Pons (tissue), 1 donor: ENCODE measurements around the gene JMJD8.
A peak's percentile ranks its signal among the peaks of the same experiment; 100 is the strongest.

Experiments used
- DNase-seq: peaks from one replicate; pipeline ENCODE4 v3.0.0-alpha.2; 2016; ENCODE audit warnings: low spot score

The JMJD8 gene

DNA sequence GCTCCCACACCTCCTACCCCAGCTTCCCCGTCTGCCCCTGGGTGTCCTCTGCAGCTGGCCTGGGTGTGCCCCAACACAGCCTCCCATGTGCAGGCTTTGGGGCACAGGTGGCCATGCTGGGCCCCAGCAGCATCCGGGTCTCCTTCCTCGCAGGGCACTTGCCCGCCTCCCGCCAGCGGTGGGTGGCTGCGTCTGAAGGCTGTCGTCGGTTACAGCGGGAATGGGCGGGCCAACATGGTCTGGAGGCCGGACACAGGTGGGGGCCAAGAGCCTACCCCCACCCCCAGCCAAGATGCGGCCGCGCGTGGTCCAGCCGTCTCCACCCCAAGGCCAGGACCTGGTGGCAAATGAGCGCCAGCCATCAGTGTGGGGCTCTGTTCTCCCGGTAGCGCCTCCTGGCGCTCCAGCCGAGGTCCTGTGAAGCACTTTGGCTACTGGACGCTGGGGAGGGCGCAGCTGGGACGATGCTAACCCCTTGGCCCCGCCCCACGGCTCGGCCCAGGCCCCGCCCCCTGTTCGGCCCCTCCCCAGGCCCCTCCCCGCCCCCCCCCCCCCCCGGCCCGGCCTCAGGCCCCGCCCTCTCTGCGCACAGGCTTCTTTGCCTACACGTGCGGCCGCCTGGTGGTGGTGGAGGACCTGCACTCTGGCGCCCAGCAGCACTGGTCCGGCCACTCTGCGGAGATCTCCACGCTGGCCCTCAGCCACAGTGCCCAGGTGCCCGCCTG, 23.5 kb downstream of the JMJD8 start:
- peak; percentile 84 for DNase-seq

DNA sequence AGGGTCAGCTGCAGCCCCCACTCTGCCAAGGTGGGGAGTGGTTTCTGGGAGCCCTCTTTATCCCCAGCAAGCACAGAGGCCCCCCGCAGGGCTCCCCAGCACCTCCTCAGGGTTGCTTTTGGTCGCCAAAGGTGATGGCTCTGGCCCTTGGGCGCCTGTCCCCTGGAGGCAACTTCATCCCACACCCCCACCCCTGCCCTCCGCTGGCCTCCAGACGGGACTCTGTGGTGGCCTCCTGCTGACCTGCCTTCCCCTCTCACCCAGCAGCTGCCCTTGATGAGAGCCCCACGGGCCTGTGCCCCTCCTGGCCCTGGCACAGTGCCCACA, 24.0 kb downstream of the JMJD8 start:
- DNase-seq: no peak

DNA sequence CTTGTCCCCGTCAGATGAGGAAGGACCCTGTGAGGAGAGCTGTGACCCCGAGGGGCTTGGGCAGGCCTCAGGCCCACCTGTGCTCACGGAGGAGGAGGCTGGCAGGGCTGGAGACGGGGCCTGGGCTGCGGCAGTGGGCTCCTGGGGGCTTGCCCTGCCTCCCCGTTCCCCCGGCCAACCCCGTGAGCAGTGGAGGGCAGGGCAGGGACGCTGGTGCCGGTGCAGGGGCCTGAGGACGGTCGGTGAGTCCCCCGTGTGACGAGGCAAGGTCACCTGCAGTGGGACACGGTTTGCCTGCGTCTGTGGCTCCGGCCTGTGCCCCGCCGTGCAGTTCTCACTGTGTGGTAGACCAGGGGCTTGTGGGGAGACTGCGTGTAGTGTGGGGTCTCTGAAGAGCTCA, 24.5 kb downstream of the JMJD8 start:
- DNase-seq: no peak

DNA sequence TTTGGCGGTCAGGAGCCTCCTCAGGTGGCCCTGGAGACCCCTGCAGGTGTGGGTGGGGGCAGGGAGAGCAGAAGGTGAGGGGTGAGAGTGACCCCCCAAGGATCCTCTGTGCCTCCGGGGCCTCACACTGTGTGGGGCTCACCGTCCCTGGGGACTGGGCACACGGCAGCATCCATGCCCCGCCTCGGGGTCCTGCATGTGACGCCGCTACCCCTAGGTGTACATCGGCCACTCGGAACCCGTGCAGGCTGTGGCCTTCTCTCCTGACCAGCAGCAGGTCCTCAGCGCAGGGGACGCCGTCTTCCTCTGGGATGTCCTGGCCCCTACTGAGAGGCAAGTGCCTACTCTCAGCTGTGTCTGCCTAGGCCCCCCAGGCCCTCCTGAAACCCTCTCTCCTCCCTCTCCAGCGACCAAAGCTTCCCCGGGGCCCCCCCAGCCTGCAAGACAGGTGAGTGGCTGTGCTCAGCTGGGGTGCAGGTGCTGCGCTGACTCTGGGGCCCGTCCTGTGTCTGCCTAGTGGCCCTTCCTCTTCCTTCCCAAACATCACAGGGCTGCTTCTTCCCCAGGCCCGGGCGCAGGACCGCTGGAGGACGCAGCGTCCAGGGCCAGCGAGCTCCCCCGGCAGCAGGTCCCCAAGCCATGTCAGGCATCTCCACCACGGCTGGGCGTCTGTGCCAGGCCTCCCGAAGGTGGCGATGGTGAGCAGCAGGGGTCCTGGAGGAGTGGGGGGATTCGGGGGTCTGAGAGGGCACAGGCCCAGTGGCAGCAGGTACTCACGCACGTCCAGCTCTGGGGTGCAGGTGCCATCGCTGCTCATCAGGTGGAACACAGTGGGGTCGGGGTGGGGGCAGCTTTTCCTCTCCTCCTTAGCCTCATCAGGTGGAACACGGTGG, 25.2 kb downstream of the JMJD8 start:
- DNase-seq: no peak

DNA sequence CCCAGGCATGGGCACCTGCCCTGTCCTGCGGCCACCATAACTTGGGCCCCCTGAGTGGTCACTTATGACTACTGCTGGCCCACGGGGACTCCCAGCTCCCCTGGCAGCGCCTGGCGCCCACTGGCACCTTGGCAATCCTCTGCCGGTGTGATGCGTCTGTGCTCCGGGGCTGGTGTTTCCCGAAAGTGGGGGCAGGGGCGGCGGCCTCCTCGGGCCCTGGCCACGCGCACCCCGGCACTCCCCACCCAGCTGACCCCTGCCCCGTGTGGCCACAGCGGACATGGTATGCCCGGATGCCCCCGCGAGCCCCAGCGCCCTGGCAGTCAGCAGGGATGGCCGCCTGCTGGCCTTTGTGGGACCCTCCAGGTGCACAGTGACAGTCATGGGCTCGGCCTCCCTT, 26.6 kb downstream of the JMJD8 start:
- no peak for DNase-seq

DNA sequence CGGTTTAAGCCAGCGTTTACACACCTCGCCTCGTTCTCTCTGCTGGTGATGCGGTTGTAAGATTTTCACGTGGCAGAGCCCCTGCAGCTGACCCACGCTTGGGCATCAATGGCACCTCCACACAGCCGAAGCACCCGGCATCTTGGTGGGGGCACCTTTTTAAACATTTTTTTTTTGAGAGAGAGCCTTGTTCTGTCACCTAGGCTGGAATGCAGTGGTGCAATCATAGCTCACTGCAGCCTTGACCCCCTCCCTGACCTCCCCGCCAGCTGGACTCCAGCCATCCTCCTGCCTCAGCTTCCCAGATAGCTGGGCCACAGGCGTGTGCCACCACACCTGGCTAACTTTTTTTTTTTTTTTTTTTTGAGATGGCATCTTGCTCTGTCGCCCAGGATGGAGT, 30.1 kb downstream of the JMJD8 start:
- DNase-seq: no peak

DNA sequence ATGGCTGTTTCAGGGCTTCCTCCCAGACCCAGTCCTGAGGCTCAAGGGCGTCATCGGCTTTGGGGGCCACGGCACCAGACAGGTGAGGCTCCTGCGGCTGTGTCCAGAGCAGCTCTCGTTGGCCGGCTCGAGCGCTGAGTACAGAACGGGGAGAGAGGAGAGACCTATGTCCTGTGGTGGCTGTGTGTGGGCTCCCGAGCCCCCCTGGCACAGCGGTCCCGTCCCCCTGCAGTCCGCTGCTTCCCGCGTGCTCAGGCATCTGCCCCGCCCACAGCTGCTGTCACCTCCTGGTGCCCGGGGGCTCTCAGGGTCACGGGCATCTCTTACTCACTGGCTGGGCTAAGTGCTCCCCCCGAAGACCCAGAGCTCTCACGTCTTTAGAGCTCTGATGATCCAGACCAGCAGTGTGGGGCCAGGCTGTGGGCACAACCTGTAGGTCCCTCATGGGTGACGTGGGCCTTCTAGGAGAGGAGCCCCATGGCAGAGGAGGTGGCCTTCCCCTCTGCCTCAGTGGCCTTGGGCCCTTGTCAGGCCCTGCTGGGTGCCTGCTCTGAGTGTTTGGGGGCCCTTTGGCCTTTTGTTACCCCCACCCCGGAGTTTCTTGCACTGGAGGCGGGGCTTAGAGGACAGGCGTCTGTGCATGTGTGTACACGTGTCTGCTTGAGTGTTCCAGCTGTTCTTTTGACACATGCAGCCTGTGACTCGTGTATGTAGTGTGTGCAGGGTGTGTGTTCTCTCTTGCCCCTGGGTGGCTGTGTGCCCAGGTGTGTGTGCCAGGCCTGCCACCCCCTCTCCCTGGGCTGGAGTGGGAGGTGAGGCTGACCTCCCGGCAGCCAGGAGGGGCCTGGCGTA, 31.5 kb downstream of the JMJD8 start:
- no peak for DNase-seq

DNA sequence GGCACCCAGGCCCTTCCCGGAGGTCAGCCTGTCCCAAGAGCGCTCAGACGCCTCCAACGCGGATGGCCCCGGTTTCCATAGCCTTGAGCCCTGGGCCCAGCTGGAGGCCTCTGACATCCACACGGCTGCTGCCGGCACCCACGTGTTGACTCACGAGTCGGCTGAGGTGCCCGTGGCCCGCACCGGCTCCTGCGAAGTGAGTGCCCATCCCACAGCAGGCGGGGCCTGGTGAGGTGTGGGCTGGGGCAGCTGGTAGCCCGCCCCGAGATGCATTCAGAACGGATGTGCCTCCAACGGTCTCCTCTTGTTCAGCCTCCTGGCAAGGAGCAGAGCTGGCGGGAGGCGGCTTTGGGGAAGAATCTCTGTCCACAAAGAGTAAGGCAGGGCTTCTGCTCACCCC, 32.3 kb downstream of the JMJD8 start:
- no peak for DNase-seq

DNA sequence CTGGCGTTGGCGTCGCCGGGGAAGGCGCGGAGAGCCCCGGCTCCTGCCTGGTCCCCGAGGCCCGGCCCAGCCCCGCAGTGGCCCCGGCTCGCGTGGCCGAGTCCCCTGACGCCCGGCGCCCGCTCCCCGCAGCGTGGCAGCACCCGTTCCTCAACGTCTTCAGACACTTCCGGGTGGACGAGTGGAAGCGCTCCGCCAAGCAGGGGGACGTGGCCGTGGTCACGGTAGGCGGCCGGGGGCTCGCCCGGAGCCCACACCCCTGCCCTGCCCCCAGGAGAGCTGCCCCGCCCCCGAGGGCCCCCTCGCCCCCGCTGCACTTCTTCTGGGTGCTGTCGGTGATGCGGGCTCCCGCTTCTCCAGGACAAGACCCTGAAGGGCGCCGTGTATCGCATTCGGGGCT, 34.5 kb downstream of the JMJD8 start:
- DNase-seq: no peak

DNA sequence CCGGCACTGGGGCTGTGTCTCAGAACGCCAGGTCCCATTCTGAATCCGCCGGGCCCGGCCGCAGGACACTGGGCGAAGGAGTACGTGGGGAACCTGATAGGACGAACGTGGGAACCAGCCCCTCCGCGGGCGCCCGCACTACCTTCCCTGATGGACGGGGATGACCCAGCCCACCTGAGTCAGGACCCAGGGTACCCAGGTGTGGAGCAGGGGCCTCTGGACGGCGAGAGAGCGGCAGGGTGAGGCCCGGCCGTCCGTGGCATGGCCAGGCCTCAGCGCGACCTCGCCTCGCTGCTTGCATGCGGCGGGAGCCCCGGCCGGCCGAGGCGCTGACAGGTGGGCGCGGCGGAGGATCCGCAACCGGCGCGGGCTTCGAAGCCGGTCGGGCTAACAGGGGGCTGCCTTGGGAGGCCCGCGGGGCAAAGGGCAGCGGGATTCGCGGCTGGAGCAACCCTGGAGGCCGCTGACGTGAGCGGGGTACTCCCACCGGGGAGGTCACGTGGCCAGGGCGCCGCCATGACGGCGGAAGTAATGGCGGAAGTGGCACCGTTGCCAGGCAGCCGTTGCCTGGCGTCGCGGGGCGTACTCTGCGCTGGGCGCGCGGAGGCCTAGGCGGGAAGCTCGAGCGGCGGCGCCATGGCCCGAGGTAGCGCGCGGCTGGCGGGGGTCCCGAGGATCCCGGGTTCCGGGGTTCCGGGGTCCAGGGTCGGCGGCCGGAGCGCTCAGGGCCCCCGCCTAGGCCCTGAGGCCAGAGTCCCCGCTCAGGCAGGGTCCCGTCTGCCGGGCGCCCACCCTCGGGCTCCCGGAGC, 35.1 kb downstream of the JMJD8 start, which contains the start of gene WDR90:
WDR90 (plus strand) TSS at position 585 of the 809 bp plus-strand sequence; CDS start at position 637, 52 bp downstream.
- DNase-seq: peak; percentile 87

DNA sequence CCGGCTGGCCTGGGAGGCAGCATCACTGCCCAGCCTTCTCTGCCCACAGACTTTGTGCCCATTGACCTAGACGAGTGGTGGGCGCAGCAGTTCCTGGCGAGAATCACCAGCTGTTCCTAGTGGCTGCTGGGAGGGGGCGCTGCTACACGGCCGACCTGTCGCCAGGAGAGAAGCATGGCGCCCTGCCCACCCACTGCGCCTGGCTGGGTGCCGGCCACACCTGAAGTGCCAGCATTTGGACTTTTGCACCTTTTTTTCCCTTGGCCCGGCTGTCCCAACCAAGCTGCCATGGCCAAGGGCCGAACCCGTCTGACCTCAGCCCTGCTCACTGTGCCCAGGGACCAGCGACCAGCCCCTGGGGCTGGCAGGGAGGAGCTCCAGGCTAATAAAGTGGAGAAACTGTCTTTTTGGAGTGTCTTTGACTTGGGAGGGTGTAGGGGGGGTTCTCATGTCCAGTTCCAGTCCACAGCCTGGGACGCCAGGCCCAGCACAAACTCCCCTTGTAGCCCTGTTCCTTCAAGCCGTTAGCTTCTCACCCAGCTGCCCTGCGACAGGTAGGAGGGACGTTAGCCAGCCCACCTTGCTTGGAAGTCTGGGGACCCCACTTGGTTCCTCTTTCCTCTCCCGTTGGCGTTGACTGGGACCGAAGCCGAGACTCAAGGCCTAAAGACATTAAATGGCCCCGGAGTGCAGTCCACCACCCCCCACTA, 35.9 kb downstream of the JMJD8 start:
- DNase-seq: no peak

DNA sequence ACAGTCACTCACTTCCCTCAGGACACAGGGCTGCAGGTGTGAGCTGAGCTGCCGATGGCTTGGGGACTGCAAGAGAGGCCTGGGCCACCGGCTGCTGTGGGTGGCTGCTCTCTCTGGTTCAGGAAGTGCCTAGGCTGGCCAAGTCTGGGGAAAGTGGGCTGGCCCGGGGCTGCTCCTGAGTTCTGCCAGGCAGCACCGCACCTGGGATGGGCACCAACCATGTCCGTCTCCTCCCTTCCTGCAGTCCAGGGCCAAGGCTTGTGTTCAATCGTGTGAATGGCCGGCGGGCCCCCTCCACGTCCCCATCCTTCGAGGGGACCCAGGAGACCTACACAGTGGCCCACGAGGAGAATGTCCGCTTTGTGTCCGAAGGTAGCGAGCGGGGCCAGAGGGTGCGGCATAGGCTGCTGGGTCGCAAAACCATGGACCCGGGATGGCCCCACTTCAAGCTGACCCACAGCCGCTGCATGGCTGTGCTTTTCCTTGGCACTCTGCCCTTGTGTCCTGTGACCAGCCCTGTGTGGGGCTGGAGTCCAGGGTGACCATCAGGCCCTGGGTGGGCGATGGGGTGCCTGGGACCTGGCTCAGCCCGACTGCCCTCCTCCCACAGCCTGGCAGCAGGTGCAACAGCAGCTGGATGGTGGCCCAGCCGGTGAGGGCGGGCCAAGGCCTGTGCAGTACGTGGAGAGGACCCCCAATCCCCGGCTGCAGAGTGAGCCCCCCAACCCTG, 36.8 kb downstream of the JMJD8 start:
- no peak for DNase-seq

DNA sequence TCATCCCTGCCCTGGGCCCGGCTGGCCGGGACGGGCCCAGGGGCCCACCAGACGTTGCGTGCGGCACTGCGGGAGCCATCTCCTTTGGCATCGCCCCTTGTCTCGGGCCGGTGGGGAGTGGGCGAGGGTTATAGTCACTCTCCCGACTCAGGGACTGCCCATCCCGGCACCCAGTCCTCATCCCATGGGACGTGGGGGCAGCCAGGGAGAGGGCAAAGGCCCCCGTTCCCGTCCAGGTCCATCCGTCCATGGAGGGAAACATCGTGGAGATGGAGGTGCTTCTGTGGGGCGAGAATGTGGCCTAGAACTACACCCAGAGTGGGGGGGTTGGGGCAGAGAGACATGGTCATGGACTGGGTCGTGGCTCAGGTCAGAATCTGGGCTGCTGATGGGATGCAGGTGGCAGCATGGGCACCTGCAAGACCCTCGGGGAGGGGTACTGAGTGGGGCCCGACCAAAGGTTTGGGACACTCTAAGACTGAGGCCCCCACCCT, 37.4 kb downstream of the JMJD8 start:
- no peak for DNase-seq

DNA sequence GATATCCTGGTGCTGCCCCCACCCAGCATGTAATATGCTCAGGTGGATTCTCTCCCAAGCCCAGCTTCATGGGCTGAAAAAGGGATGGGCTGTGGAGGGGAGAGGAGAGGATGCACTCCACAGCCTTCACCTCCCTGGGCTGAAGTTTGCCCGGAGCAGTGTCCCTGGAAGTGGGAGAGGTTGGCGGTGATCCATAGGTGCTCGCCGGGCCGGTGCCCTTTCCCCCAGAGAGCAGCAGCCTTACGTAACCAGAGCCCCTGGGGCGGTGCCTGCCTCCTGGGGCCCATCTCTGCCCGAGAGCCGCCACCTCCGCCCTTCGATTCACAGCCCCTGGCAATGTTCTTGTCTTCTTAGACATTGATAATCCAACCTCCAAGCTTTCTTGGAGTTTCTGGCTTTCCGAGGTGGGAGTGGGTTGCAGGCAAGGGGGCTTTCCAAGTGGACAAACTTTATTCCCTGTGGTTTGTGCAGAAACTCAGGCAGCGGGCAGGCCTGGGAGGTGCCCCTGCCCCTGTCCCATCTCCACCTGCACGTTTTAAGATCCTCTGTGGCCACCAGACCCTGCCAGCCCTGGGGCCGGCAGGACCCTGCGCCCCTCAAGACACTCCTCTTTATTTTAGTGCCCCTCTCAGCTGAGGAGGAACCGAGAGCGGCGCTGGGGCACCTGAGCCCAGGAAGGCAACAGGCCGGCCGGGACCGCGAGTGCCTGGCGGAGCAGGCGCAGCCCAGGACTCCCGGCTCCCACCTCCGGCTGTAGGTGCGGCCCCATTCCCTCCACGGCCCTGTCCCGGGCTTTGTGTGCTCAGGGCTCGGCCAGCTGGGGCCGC, 38.1 kb downstream of the JMJD8 start:
- DNase-seq: no peak

DNA sequence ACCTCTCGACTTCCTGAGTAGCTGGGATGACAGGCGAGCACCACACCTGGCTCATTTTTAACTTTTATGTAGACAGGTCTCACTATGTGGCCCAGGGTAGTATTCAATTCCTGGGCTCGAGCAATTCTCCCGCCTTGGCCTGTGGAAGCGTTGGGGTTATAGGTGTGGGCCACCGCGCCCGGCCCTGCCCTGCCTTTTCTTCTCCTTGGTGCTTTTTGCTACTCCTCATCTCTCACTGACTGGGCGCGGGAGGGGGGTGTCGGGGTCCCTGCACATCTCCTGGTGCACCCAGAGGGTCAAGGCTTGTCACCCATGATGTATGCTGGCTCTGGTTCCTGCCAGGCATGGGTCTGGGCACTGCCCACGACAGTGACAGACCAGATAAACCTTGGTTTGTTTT, 39.6 kb downstream of the JMJD8 start:
- DNase-seq: no peak

DNA sequence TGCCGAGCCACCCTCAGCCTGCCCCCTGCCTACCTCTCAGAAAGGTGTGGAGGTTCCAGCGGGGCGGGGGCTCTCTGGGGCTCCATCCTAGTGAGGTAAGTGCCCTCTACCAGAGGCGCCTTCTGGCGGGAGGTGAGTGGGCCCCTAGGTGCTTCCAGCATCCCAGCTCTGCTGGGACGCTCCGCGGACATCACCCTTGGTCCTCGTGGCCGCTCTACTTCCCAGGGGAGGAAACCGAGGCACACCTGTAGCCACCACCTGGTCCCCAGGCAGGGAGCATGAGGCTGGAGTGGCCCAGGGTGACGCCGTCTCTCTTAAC, 41.1 kb downstream of the JMJD8 start:
- no peak for DNase-seq

DNA sequence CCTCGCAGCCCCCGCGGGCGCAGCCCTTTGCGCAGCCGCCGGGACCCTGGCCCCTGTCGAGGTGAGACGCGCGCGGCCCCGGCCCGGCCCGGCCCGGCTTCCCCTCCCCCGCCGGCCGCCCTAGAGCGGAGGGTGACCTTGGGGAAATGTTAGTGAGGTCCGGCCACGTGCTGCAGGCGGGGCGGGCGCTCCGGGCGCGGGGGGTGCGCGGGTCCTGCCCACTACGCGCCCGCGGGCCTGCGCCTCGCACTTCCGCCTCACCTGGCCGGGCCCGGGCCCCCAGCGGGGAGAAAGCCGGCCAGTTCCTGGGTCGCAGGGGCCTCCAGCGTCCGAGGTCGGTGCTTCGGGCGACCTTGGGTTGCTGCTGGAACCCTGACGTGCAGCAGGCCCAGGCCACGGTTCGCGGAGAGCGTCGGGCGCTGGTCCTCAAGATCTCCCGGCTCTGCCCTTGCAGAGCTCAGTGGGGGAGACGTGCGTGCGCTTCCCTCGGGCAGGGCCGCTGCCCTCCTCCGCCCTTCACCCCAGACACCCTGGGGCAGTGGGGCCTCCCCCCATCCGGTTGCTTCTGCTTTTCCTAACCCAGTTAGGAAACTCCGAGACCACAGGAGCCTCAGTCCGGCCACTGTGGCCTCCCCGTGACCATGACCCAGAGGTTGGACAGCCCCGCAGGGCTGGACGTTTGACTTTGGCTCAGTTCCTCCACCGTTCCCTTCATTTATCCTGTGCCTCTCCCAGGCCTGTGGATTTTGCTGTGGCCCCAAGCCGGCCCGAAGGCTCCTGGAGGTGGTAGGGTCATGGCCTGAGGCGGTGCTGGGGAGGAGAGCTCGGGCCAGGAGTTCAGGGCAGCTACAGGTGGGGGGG, 41.7 kb downstream of the JMJD8 start:
- peak; percentile 53 for DNase-seq
